ENCODE results near the gene GGCX. TPM values are rescaled to one million over a fixed set of nuclear protein-coding genes. Genes with fewer than 3 reads are reported as not detected.

The GGCX gene
- polyA plus RNA-seq, 3 donors, result 24.0 to 34.4 (median 32.0) TPM

GRCh38 chr2:85554980-85555612, 6.2 kb downstream of the GGCX start:
- Mint-ChIP-seq H3K27ac (peak overlapping the region in 2 of 7 donors; percentile 4 to 62), H3K4me3 (no peak overlapping the region)
- intact Hi-C loops (cut with micrococcal nuclease), result loop anchor here in 1 of 2 donors (5.0 kb wide), 1 partner anchor 153 kb away; no protein-coding TSS in a partner anchor

GRCh38 chr2:85553184-85553583, 8.1 kb downstream of the GGCX start:
- 92% methylated on average over 3 of the region's 6 CpGs for WGBS (ENCODE audit: insufficient coverage)
- H3K27ac Mint-ChIP-seq, result no peak overlapping the region
- no peak overlapping the region for H2AFZ ChIP-seq (ENCODE audit: insufficient read depth, low read depth, low read length, poor library complexity, severe bottlenecking)
- no peak for TF ChIP-seq CTCF (IDR thresholded peaks at IDR 0.05)
- H3K9ac ChIP-seq (ENCODE audit: insufficient read depth, low read length, poor library complexity, severe bottlenecking), result no peak overlapping the region
- no peaks in the 10 kb centered on the region for H3K27me3 ChIP-seq (ENCODE audit: control insufficient read depth in 2 of 2, insufficient read depth in 2 of 2, low read length in 2 of 2)
- peaks cover 0 to 2% (median 0%) of the 10 kb centered on the region in 3 donors for H3K27me3 Mint-ChIP-seq (ENCODE audit: low read depth in 3 of 3)
- no peak overlapping the region for H3K27ac ChIP-seq (ENCODE audit: low read depth in 1 of 2, low read length in 2 of 2)
- H4K20me1 ChIP-seq (ENCODE audit: insufficient read depth, low read length), result no peaks in the 10 kb centered on the region
- peaks cover 19 to 27% of the 10 kb centered on the region in 2 donors for H3K4me1 ChIP-seq (ENCODE audit: control insufficient read depth in 1 of 2, insufficient read depth in 2 of 2, low read length in 2 of 2)
- intact Hi-C loops (cut with micrococcal nuclease), result loop anchor here in 1 of 2 donors (2.0 to 5.0 kb wide), 2 partner anchors 132 to 151 kb away; no protein-coding TSS in a partner anchor
- no peaks in the 10 kb centered on the region for H3K9me3 Mint-ChIP-seq
- H3K36me3 Mint-ChIP-seq, result peaks cover 65 to 88% of the 10 kb centered on the region in 2 donors
- no peaks in the 10 kb centered on the region for H3K9me3 ChIP-seq (replicated peaks in 1 of 2; ENCODE audit: control insufficient read depth in 1 of 2, insufficient read depth in 1 of 2, low read length in 2 of 2)
- no peak for DNase-seq
- no peak overlapping the region for H3K4me3 ChIP-seq (replicated peaks in 1 of 3; ENCODE audit: low read depth in 2 of 3, low read length in 3 of 3)
- H3K36me3 ChIP-seq (replicated peaks in 1 of 2; ENCODE audit: control insufficient read depth in 1 of 2, insufficient read depth in 2 of 2, low read length in 2 of 2), result peaks cover 48 to 80% of the 10 kb centered on the region in 2 donors
- H3K4me2 ChIP-seq (replicated peaks; ENCODE audit: extremely low read depth, low read length, poor library complexity, severe bottlenecking), result no peak overlapping the region
- peaks cover 20% of the 10 kb centered on the region for H3K79me2 ChIP-seq (ENCODE audit: insufficient read depth, low read length)
- H3K4me1 Mint-ChIP-seq, result peaks cover 28% of the 10 kb centered on the region
- no peak overlapping the region for H3K4me3 Mint-ChIP-seq

More at GRCh38 chr2:85554980-85555612, 6.2 kb downstream of the GGCX start:
- no peaks in the 10 kb centered on the region for H3K27me3 Mint-ChIP-seq (ENCODE audit: low read depth in 3 of 3)
- H3K36me3 Mint-ChIP-seq, result peaks cover 67 to 88% of the 10 kb centered on the region in 2 donors
- peaks cover 19 to 23% of the 10 kb centered on the region in 2 donors for H3K4me1 ChIP-seq (ENCODE audit: control insufficient read depth in 1 of 2, insufficient read depth in 2 of 2, low read length in 2 of 2)
- H3K79me2 ChIP-seq (ENCODE audit: insufficient read depth, low read length), result peaks cover 38% of the 10 kb centered on the region
- no peaks in the 10 kb centered on the region for H4K20me1 ChIP-seq (ENCODE audit: insufficient read depth, low read length)
- H3K27ac ChIP-seq (ENCODE audit: low read depth in 1 of 2, low read length in 2 of 2), result no peak overlapping the region
- H3K4me3 ChIP-seq (replicated peaks in 1 of 3; ENCODE audit: low read depth in 2 of 3, low read length in 3 of 3), result no peak overlapping the region
- DNase-seq, result no peak
- WGBS (ENCODE audit: insufficient coverage), result no CpG with 5 or more reads among the region's 3 CpGs
- peaks cover 33% of the 10 kb centered on the region for H3K4me1 Mint-ChIP-seq
- TF ChIP-seq CTCF (IDR thresholded peaks at IDR 0.05), result no peak
- H3K9me3 ChIP-seq (replicated peaks in 1 of 2; ENCODE audit: control insufficient read depth in 1 of 2, insufficient read depth in 1 of 2, low read length in 2 of 2), result no peaks in the 10 kb centered on the region
- H3K4me2 ChIP-seq (replicated peaks; ENCODE audit: extremely low read depth, low read length, poor library complexity, severe bottlenecking), result no peak overlapping the region
- peaks cover 0 to 2% (median 0%) of the 10 kb centered on the region in 7 donors for H3K9me3 Mint-ChIP-seq
- no peak overlapping the region for H2AFZ ChIP-seq (ENCODE audit: insufficient read depth, low read depth, low read length, poor library complexity, severe bottlenecking)
- peaks cover 49 to 79% of the 10 kb centered on the region in 2 donors for H3K36me3 ChIP-seq (replicated peaks in 1 of 2; ENCODE audit: control insufficient read depth in 1 of 2, insufficient read depth in 2 of 2, low read length in 2 of 2)
- no peaks in the 10 kb centered on the region for H3K27me3 ChIP-seq (ENCODE audit: control insufficient read depth in 2 of 2, insufficient read depth in 2 of 2, low read length in 2 of 2)
- H3K9ac ChIP-seq (ENCODE audit: insufficient read depth, low read length, poor library complexity, severe bottlenecking), result no peak overlapping the region

Measured in CD14-positive monocyte (primary cell).